ENCODE results near the gene FOXJ1.

The FOXJ1 gene

DNA sequence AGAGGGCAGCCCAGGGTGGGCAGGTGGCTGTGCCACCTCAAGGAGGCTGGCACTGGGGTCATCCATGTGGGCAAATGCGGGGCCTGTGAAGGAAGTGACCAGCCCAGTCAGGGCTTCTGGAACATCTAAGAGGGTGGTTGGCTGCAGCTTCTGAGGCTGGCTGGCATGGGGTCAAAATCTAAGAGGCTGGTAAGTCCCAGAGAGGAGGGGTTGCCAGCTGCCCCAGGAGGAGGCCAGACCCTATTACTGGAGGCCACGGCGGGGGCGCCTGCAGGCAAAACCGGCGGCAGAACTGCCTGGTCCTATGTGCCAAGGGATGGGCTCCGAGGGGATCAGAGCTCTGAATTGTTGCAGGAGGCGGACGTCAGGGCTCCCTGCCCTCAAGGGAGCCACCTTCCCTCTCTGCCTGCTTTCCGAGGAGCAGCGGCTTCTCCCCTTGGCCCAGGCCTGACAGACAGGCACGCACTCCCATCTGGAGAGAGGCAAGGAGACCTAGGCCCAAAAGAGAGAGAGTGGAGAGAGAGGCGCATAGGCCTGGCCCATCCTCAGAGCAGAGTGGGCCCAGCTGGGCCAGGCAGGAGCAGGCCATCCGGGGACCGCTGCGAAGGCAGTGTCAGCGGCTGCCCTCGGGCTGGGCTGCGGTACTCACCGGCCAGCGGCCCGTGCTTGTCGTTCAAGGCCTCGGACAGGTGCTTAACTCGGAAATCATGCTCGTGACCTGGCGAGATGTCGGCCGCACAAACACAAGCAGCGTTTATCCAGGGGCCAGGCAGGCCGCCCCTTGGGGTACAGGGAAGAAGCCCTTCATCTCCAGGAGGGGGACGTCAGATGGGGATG is 51.1 kb downstream of the FOXJ1 start:
- no peak for DNase-seq

- DNase-seq: no peak
Observed at GRCh38 chr17:76088868-76089576, 52.0 kb downstream of the FOXJ1 start.

DNA sequence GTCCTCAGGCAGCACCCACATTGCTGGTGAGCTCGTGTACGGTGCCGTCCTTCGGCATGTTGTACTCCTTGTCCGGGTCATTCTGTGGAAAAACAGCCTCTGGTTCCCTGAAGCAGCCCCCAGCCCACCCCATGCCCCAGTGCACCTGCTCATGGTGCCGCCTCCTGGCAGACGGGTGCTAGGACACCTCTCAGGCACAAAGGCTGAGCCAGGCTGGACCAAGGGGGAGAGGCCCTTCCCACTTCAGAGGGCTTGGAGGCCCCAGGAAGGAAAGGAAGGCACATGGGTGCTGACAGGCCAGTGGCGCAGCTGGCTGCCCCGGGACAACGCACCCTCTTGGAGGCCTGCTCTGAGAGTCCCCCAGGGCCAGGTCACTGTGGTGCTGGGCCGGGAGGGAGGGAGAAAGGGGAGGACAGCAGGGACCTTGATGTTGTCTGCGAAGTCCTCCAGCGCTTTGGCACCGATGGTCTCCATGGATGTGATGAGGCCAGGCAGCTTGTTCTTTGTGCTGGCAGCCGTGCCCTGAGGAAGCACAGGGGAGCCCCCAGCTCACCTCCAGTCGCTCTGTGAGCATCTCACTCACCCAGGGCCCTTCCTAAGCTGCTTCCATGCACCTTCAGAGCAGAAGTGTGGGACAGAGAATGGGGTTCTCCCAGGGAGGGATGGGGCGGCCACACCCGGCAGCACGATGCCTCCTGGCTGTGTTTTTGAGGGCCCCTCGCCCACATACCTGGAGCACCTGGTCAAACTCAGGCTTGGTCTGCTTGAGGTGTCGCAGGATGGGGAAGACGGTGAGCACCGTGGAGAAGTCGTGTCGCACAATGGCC is 52.8 kb downstream of the FOXJ1 start:
- no peak for DNase-seq

DNA sequence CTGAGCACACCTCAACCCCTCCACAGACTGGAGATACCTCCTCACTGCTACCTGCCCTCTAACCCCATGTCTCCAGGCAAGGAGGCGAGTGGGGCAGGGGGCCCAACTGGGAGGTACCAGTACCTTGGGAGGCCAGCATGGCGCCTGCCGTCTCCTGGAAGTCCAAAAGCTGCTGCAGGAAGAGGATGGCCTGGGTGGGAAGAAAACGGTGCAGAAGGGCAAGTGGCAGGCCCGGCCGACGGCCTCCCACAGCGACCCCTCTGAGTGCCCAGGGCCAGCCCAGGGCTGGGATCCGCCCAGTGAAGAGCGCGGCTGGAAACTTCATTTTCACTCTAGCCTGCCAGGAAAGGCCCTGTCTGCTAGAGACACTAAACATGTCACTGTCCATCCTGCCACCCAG is 53.5 kb downstream of the FOXJ1 start:
- no peak for DNase-seq

DNA sequence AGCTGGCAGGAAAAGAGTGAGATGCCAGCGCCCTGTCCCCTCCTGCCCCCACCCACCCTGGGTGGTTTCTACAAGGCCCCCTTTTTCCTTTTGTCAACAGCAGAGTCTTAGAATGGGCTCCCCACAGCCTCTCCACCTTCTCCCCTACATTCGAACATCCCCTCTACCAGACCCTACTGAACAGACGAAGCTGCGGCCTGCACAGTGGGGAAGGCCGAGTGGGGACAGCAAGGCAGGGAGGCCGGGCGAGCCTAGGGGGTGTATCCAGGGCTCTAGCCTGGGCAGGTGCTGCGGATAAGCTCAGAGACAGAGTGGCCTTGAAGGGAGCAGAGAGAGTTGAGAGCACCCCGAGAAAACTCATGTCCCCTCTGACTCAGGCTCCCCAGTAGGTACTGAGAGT is 54.7 kb downstream of the FOXJ1 start:
- DNase-seq: no peak

All from GDM1 (cell line).